HG03558 (cell line): Measurements from ENCODE around the gene GRIFIN.

Experiments used
- ATAC-seq: cut with Tn5 transposase; IDR thresholded peaks from one replicate; pipeline ENCODE4 v1.9.1; 2021; ENCODE audit warnings: moderate number of reproducible peaks; ENCODE audit not compliant: unreplicated experiment; ENCODE audit errors: extremely low read depth

The GRIFIN gene, protein sequence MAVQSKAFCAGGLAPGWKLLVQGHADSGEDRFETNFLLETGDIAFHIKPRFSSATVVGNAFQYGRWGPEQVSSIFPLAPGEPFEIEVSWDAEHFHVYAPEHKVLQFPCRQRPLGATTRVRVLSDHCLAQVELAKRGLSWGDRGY

DNA sequence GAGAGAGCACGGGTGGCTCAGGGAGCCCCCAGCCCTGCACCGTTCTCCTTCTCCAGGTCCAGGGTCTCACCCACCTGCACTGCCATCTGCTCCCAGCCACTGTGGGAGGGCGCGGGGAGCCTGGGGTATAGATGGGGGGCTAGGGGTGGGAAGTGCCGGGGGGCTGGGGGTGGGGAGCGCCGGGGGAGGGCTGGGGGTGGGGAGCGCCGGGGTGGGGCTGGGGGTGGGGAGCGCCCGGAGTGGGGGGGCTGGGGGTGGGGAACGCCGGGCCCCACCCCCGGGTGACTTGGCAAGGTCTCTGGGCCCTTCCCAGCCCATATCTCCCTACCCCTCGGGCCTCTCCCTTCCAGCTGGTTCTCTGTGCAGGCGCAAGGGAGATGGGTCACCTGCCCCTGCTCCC, at the start of gene GRIFIN:
TSS of gene GRIFIN (minus strand) at position 101 of the 400 bp plus-strand sequence. CDS start at position 86, 15 bp downstream.
- ATAC-seq, result no peak

DNA sequence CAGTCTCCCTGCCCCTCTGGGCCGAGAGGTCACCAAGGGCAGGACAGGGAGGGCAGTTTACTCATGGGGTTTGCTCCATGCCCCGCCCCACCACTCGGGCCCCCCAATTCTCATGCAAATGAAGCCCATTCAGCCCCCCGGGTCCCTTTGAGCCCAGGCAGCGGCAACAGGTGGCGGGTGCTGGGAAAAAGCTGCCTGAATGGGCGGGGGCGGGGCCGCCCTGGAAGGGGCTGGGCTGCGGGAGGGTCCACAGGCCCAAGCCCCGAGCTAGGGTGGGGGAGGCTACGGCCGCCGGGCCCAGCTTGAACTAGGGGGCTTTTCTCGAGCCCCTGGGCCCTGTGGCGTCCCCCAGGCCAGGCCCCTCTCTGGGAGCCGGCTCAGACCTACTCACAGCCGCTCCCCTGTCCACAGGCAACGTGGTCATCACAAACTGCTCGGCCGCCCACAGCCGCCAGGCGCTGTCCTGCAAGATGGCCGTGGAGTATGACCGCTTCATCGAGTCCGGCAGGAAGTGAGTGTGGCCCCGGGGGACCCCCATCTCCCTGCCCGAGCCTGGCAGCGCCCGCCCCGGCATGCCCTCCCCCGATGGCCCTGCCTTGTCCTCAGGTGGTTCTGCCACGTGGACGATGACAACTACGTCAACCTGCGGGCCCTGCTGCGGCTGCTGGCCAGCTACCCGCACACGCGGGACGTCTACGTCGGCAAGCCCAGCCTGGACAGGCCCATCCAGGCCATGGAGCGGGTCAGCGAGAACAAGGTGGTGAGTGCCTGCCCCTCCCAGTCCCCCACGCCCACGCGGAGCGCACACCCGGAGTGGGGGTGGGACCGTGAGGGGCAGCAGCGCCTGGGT, 48.8 kb upstream of the GRIFIN start:
- ATAC-seq, result no peak

DNA sequence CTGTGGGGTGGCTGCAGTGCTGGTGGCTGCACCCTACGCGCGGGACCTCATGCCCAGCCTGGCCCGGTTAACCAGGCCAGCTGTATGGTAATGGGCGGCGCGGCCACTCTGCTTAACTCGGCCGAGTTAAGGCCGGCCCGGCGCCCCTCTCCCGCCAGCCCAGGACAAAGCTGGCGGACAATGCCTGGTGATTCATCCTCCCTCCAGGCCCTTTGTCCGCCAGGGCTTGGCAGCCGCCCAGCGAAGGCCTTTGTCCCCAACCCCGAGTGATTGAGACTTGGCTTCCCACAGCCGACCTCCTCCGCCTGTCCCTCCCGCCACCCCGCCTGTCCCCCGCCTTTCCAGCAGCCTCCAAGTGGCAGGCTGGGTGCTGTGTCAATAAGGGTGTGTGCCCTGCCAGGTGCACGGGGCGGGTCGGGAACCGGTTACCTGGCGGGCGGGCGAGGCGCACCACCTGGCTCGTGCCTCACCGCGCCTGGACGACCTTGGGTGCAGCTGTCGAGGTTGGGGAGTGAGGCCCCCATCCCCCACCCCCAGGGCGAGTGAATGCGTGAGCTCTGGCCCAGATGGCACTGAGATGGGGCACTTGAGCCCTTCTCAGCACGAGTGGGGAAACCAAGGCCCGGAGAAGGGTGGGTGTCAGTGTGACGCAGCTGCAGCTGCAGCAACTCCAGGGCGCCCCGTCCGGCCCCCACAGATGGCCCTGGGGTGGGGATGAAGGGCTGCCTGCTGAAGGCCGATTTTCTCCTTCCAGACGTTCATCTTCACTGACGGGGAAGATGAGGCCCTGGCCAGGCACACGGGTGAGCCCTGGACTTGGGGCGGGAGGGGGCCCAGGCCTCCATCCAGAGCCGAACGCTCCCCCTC, 48.0 kb upstream of the GRIFIN start:
- ATAC-seq, result no peak

DNA sequence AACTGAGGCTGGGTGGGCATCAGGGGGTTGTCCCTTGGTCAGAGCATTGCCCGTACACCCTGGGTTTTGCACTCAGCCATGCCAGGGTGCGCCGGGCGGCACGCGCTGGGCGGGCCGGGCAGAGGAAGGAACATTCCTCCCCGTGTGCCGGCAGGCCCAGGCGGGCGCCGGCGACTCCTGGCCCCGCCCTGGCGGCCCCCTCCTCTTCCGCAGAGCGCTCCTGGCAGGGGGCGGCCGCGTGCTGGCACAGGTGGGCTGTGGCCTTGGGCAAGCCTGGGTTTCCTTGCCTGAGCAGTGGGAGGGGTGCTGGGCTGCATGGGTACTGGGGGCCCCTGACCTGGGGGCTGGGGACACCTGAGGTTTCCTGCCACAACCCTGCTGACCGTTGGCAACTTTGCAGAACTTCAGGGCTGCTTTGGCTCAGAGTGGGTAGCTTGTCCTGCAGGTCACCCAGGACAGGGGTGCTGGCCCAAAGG, 47.3 kb upstream of the GRIFIN start:
- ATAC-seq, result no peak

DNA sequence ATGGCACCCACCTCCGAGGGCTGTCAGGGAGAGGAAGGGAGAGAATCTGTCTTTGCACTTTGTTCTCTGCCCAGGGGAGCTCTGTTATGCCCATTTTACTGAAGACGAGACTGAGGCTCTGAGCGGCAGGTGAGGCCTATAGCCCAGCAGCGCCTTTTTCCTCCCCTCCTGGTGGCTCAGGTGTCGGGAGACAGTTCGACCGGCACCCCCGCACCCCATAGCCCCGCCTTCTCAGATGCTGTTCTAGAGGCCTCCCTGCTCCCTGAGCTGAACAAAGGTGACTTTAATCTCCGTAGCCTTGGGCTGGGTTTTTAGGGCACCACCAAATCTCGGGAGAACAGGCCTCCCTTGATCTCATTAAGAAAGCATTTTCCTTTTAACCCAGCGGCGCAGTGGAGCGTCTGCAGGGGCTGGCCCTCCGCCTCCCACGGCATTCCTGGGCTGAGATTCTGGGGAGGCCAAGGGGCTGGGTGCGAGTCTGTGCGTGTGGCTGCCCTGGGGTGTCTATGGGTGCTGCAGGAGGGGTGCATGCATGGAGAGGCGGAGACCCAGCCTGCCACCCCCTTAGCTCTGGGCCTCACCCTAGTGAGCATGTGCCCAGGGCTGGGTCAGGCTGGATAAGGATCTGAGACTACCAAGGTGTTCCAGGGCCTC, 46.7 kb upstream of the GRIFIN start:
- no peak for ATAC-seq

DNA sequence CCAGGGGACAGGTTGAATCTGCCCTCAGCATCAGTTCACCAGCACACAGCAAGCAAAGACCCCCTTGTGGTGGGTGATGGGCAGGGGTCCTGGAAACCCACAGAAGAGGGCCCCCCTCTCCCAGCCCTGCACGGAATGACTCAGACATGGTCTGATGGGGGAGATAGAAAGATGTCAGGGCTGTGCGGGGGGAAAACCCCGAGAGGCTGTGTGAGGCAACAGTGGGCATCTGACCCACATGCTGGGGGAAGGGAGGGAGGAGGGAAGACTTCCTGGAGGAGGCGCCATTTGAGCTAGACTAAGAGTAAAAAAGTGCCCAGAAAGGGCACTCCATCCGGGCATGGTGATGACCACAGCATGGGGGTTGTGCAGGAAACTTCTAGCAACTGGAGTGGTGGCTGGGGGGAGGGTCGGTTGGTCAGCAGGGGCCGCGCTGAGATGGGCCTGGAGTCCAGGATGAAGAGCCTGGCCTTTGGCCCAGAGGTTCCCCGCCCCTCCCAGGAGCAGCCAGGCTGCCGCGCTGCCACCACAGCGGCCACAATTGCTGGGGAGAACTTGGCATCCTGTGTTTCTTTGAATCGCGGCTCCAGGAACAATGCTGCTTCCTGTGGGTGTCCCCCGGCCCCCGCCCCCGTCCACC, 45.9 kb upstream of the GRIFIN start:
- no peak for ATAC-seq

DNA sequence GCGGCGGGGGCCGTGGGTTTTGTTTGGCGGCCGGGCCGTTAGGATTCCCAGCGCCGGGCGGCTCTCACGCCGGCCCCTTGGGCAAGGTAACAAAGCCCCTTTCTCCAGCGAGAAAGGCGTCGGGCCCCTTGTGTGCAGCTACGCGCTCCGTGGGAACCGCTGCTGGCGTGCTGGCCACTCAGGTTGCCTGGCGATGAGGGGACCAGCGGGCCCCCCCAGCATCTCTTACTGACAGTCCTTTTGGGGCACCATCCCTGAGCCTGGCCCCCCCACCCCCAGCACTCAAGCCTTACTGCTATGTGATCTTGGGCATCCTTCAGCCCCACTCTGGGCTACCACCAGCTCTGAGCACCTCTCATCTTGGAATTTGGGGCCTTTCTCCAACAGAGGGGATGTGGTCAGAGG, 45.1 kb upstream of the GRIFIN start:
- ATAC-seq, result no peak

DNA sequence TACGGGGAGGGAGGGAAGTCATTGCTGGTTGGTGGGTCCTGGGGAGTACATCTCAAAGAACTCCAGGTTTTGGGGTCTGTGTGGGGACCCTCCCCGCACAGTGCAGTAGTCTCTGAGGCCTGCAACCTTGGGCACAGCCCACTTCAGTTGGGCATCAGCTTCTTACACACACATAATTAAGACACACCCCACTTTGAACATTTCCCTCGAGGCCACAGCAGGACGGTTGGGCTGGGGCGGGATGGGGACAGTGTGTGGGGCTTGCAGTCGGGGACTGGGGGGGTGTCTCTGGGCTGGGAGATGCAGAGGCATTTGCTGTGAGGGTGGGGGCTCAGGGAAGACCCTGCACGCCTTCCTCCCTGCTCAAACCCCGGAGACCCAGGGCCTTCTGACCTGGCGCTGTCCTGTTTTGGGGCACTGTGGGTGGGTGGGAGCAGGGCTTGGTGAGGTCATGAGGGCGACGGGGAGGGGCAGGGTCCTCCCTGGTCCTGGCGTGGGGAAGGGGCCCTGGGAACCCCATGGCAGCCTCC, 44.6 kb upstream of the GRIFIN start:
- no peak for ATAC-seq

DNA sequence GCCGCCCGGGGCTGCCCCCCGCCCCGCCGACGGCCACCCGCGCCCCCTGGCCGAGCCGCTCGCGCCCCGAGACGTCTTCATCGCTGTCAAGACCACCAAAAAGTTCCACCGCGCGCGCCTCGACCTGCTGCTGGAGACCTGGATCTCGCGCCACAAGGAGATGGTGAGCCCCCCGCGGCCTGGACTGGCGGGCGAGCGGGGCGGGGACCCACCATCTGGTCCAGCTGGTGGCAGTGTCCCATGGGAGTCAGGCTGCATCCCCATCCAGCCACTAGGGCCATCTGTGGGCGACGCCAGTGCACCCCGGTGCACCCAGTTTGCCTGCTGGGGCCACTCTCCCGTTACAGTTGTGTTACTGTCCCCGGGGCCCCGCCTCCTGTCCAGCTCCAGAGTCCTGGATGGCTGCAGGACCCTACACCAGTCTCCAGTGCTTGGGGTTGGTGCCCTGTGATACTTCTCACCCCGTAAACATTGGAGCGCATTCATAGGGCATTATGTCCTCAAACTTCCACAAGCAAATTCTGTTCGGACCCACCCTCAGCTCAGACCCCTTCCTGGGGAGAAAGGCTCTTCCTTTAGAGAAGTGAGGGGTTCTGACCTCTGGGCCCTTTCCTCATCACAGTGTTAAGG, 44.0 kb upstream of the GRIFIN start:
- ATAC-seq, result no peak

DNA sequence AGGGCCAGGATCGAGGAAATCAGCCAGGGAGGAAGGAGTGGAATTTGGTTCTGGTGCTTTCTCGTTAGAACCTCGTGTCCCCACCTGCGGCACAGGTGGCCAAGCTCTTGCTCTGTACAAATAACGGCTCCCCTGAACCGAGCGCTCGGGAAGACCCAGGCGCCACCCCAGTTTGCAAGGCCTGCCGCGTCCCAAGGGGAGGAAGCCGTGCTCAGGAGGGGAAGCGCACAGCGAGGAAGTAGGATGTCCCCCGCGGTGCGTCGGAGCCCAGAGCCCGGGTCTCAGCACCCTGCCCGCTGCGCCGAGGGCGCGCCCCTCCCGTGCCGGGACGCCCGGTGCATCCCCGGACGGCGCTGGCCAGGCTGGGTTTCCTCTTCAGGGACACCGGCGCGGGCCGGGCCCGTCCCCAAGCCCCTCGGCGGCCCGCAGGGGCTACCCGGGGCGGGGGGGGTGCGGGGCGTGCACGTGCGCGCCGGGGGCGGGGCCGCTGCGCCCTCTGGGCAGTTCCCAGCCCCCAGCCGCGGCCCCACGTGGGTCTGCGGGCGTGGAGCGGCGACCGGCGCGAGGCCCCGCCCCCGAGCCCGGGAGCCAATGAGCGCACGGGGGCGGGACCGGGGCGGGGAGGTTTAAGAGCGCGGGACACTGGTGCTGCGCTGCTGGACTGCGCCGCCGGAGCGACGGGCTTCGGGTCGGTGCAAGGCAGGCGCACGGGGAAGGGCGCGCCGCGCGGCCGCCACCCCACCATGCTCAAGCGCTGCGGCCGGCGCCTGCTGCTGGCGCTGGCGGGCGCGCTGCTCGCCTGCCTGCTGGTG, 43.1 kb upstream of the GRIFIN start, which contains the start of gene LFNG:
TSS of gene LFNG (plus strand) at position 656 of the 812 bp plus-strand sequence. CDS start at position 744, 88 bp downstream.
- peak; percentile 55 for ATAC-seq

DNA sequence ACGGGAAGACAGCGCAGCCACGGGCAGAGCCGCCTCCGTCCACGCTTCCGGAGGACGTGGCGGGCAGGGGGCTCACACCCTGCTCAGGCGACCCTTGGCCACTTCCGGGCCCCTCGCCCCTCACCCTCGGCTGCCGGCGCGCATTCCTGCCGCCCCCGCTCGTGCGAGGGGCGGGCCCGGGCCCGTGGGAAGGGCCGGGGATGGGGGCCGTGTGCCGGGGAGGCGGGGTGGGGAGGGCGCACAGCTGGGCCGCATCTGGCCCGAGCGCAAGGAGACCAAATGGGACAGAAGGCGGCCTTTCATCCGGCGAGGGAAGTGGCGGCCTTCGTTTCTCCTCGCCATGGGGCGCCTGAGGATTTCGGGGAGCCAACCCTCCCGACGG, 42.5 kb upstream of the GRIFIN start:
- ATAC-seq, result no peak

DNA sequence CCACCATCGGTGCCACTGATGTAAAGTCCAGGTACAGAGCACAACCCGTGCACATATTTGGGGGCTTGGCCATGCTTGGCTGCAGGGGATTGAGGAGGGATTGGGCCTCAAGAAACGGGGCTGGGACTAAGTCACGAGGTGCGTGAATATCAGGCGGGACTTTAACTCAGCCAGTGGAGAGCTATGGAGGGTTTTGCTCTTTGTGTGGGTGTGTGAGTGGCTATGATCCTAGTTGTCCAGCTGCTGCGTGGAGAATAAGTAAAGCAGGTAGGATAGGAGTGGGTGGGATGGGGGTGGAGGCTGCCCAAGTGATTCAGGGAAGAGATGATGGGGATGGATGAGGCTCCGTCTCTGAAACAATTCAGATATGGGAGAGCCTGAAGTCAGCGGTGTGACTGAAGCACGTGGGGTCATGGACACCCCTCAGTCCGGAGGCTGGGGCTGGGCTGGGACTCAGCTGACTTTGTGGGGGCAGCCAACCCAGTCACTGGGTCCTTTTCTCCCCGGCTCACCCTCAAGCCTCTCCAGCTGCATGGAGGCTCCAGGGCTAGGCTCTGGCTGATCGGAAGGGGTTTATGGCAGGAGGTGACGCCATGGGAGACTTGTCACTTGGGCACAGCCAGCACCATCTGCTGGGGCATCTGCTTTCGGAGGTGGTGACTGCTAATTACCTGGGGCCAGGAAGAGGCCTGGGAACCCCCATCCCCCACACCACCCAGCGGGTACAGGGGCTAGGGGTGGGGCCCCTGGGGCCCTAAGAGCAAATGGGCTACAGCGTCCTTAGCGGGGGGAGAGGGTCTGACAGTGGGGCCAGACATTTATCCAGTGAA, 41.7 kb upstream of the GRIFIN start:
- no peak for ATAC-seq

DNA sequence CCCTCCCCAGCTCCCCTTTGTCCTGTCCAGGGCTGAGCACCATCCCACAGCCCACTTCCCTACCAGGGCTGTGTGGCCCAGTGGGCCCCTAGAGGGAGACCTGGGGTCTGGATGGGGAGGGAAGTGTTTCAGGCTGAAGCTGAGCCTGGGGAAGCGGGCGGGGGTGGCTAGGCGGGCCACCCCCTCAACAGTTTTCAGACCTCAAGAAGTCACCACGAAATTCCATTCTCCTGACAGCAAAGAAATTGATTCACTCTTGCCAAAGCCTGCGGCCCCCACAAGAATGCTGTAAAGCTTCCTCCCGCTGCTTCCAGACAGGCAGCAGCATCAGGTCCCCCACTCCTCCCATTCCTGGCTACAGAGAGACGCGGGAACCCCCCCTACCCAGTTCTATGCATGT, 40.8 kb upstream of the GRIFIN start:
- no peak for ATAC-seq

DNA sequence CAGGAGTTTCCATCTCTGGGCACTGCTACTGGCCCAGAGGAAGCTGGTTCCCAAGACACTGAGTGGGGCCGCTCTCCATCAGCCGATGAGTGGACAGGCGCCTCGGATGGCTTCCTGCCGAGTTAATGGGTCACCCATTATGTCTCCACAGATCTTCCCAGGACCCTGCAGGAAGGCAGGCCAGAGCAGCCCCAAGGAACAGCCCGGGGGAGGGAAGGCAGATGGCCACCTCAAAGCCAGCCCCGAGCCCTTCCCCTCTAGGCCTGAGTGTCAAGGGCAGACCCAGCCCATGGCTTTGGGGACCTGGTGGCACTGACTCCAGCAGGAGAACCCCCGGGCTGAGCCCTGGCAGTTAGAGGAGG, 40.0 kb upstream of the GRIFIN start:
- ATAC-seq, result no peak

DNA sequence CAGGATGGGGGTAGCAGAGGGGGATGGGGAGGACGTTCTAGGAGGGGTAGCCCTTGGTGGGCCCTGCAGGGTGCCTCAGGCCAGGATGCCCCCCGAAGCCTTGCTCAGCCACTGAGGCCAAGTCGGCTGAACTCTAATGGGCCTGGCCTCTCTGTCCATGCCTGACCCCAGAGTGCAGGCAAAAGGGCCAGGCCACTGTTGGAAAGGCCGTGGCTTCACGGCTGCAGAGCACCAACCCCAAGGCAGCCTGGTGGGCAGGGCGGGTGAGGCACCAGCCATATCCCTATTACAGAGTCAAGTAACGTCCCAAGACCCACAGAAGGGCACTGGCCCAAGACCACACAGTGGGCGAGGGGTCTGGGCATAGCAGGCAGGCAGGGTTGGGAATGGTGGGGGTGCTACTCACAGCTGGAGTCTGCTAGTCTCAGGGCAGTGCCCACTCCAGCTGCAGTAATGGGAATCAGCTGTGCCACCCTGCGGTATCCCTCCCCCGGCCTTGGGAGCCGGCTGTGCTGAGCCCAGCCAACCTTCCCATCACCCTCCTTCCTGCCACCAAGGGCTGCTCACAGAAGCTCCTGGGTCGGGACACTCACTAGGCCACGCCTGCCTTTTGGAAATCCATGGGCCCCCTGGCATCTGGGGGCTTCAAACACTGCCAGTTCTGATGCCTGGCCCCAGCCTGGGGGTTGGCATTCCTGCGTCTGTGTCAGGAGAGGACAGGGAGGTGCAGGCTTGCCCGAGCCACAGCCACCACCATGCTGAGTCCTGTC, 39.4 kb upstream of the GRIFIN start:
- ATAC-seq, result no peak

DNA sequence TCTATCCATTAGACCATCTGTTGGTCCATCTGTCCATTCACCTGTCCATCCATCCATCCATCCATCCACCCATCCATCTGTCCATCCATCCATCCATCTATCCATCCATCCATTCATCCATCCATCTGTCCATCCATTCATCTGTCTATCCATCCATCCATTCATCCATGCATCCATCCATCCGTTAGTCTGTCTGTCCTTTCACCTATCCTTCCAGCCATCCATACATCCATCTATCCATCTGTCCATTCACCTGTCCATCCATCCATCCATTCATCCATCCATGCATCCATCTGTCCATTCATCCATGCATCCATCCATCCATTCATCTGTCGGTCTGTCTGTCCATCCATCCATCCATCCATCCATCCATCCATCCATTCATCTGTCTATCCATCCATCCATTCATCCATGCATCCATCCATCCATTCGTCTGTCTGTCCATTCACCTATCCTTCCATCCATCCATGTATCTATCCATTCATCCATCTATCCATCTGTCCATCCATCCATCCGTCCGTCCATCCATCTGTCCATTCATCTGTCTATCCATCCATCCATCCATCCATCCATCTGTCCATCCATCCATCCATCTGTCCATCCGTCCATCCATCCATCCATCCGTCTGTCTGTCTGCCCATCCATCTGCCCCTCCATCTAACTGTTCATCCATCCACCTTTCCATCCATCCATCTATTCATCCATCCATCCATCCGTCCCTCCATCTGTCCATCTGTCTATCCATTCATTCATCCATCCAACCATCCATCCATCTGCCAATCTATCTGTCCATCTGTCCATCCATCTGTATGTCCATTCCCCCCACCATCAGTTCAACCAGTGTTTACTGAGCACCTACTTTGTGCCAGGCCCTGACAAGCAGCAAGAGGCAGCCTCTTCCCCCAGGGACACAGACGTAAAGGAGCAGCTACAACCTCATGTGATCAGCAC, 38.5 kb upstream of the GRIFIN start:
- no peak for ATAC-seq
